ENCODE data around the gene PPFIA2.

Gene PPFIA2

DNA sequence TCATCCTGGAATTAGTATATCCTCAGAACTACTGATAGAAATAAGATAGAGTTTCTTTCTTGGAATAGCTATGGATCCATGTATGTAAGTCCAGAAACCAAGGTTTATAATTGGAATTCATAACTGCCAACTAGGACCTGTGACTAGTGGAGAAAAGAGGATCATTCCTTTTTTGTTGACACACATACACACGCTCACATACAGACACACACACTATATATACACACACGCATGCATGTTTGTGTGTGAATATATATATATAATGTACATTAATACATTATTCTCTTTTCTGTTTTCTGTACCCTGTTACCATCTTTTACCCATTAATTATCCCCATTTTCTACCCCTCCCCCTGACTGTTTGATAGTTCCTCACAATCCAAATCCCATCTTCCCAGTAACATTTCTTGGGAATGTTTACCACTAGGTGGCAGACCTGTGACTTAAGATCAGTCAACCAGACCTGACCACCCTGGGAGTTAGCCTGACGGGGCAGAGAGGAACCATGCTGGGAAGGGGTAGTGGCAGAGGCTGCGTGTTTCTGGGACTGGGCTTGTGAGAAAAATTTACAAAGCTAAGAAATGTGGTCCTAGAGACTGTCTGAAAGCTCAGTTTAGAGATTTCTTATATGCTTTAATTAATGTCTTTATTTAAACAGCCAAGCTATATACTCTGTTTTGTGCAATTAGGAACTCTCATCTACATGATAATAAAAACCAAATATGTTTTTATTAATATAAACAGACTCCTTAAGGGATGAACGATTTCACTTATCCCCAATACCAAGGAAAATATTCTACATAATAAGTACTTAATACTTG is 308.0 kb downstream of the PPFIA2 start:
- DNase-seq (ENCODE audit: low read depth in 2 of 2): peak in 1 of 2 donors; percentile 0

DNA sequence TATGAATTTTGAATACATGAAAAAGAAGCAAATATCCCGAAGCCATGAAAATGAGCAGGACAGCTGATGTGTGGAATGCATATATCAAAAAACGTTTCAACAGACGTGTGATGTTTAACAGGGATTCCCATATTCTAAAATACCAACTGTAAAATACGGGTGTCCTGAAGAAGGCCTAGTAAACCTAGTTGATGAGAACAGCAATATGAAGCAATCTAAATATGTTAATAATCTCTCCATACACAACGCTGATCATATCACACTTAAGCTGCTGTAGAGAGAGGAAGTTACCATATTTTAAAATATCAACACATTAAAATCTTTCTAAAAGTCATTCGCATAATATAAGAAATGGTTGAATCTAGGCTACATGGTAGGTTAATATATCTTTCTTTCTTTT is 317.5 kb downstream of the PPFIA2 start:
- DNase-seq (ENCODE audit: low read depth in 2 of 2): no peak

DNA sequence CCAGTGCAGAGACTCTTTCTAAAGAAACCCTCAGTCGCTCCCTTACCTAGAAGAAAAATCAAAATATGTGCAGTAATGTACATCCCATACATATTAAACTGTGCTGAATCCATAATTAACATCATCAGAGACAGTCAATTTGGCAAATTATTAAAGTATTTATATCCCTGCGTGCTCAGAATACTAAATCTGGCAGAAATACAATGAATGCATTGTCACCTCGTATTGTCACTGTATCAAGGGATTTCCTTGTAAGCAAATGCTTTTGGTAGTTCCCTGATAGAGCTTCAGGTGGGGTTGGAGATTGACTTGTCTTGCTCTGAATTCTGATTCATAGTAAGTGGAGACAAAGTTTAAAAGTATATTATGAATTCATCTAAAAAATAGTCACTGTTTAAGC is 319.1 kb downstream of the PPFIA2 start:
- no peak for DNase-seq (ENCODE audit: low read depth in 2 of 2)

DNA sequence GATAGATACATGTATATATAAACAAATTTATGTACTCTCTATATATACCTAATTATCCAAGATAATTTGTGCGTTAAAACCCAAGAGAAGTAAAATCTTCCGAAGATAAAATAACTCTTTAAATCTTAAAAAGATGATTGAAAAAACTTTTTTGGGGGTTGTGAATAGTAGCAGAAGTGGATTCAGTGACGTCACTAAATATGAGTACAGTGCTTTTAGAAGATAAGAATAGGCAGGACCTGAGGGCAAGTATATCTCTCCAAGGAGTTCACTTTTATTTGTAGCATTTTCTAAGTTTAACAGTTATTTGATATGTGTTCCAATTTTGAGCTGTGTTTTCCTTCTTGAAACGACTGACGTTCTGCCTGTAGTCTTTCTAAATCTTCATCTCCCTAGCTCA is 319.8 kb downstream of the PPFIA2 start:
- no peak for DNase-seq (ENCODE audit: low read depth in 2 of 2)

DNA sequence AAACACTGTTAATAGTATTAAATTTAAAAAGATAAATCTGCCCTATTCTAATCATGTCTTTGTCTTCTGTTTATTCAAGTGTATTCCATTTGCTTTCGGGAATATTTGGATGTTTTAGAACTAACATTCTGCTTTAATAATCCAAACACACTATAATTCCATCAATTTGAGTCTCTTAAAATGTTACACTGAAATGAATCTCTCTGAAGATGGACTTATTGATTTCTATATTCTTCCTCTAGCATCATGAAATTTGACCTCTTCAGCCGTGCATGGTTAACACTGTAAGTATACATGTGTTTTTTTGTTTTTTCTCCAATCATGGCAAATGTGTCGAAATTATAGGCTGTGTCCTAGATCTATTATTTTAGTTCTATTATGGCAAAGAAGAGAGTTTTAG is 342.1 kb downstream of the PPFIA2 start:
- no peak for DNase-seq (ENCODE audit: low read depth in 2 of 2)

DNA sequence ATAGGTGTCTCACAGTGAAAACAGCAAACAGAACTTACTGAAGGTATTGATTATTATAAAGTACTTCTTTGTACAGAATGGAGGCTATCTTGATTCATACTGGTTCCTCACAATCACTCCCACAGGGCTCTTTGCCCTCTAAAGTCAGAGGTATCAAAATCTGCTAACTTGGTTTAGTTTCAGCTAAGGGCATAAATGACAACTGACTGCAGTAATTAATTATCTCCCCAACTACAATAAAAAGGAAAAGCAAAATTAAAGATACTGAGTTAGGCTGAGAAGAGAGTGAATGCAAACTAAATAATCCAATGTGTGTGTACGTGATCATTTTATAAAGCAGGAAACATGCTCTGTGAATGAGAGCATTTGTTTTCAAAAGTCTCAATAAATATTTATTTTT is 342.6 kb downstream of the PPFIA2 start:
- no peak for DNase-seq (ENCODE audit: low read depth in 2 of 2)

DNA sequence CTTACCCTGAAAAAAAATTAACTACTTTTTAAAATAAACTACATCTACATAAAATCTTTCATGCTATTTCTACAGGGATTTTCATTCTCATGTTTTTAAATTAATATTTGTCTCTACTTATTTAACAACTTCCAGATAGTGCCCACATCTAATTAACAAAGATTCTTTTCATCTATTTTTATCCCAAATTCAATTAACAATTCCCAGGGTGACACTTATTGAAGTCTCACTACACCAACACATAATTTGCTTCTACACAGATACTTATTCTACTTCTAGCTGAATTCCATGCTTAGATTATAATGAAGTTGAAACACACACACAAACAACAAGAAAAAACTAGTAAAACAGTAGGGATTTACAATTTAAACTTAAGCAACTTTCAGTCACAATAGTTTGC is 344.7 kb downstream of the PPFIA2 start:
- DNase-seq (ENCODE audit: low read depth in 2 of 2): no peak

DNA sequence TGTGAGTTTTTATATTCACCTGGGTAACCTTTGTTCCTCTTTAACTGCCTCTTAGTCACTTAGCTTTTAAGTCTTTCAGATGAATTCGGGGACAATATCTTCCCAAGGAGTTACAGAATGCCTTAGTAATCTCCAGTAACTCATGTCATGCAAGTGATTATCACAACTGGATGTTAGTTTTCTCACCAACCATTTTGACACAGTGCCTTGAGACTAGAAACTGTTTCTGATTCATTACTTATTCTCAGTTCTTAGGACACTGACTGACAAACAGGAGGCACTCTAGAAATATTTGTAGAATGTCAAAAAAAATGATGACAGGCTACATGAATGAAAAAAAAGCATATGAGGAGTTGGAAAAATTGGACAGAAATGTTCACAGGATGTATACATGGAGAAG is 346.2 kb downstream of the PPFIA2 start:
- no peak for DNase-seq (ENCODE audit: low read depth in 2 of 2)

DNA sequence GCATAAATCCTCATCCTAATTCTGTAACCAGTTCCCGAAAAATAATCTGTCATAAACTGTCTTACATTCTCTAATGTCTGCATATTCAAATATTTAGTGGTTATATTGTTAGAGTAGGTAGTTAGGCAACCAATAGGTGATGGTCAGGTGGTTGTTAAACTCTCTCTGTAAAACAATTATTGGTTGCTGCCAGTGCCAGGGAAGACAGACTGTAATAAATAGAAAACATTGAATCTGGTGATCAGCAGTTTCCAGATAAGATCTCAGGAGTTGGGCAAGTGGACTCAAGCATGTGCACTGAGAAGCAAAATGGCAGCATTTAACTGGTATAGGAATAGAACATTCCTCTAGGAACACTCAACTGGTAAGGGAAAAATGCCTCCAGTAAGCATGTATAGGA is 355.8 kb downstream of the PPFIA2 start:
- DNase-seq (ENCODE audit: low read depth in 2 of 2): no peak

DNA sequence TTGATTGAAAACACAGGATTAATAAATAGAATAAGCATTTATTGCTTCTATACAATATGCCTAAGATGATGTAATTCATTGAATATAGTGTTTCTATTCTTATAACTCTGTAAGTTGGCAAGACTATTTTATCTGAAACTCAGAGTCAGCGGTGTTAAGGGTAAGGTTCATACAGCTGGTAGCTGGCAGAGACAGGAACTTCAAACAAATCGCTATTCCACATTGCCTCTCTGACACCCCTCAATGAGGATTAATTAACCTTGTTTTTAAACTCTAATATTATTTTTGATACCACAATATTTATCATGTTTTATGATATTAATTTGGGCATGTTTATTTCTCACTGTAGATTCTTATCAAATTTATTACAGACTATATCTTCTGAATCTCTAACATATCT is 357.9 kb downstream of the PPFIA2 start:
- DNase-seq (ENCODE audit: low read depth in 2 of 2): no peak

DNA sequence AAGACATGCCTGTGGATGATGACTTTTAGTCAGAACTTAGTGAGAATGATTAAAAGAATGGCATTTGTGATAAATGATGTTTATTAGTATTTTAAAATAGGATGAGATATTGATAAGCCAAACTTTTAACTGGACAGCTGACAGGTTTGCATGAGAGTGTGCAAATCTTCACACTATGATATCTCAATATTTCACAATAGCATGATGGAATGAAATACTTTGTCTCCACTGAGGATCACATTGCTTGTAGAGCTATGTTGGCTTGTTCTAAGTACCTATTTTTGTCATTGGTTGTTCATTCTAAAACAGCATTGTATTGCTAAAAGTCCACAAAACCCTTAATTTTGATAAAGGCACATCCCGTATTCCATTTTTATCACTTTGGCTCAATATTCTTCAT is 359.1 kb downstream of the PPFIA2 start:
- DNase-seq (ENCODE audit: low read depth in 2 of 2): no peak

DNA sequence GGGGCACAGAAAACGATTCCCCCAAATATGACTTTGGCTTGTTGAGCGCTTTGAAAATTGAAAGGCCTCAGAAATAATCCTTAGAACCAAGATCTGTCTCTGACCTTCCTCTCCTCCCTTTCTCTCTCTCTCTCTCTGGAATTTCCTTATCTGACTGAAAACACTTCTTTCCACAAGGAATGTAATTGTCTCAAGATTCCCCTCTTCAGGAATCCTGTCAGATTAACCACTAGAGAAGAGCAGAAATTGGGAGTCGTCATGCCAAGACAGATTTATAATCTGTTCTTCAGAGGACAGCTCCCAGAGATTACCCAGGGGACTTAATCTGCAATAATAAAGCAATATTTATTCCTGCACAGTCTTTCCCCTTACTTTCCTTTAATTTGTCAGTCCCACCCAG is 363.7 kb downstream of the PPFIA2 start:
- DNase-seq (ENCODE audit: low read depth in 2 of 2): no peak

DNA sequence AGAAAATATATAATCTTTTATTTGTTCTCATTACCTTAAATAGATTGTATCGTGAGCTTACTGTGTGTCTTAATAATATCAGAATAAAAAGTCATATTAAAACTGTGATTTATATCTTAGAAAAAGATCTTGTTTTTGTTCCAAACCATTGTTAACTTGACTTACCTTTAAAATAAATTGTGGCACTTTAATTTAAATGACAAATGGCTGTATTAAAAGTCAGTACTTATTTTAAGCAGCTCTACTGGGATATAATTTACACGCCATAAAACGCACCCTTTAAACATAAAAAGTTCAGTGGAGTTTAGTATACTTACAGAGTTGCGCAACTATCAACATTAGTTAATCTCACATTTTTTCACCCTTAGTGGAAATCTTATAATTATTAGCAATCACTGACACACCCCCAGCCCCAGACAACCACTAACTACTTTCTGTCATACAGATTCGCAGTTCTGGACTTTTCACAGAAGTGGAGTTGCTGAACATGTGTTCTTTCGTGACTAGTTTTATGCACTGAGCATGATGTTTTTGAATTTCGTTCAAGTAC is 369.5 kb downstream of the PPFIA2 start:
- no peak for DNase-seq (ENCODE audit: low read depth in 2 of 2)

DNA sequence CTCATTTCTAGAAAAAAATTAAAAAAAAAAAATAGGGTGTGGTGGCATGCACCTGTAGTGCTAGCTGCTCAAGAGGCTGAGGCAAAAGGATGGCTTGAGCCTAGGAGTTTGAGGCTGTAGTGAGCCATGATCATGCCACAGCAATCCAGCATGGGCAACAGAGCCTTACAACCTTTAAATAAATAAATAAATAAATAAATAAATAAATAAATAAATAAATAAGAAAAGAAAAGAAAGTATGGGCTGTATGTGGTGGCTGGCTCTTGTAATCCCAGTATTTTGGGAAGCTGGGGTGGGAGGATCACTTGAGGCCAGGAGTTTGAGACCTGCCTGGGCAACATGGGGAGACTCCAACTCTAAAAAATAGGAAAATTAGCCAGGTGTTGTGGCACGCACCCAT is 373.0 kb downstream of the PPFIA2 start:
- DNase-seq (ENCODE audit: low read depth in 2 of 2): no peak

DNA sequence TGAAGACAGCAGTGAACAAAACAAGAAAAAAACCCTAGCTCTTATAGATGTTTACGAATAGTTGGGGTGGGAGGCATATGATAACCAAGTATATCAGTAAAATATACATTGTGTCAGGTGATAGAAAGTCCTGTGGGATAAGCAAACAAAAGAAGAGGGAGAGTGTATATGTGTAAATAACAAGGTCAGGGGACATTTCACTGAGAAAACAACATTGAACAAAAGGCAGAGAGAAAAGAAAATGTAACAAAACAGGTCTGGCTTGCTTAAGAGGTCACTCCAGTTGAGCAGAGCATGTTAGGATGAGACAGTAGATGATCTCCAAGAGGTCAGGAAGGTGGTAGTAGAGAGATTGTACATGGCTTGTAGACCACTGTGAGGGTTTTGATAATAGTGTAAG is 377.2 kb downstream of the PPFIA2 start:
- no peak for DNase-seq (ENCODE audit: low read depth in 2 of 2)

DNA sequence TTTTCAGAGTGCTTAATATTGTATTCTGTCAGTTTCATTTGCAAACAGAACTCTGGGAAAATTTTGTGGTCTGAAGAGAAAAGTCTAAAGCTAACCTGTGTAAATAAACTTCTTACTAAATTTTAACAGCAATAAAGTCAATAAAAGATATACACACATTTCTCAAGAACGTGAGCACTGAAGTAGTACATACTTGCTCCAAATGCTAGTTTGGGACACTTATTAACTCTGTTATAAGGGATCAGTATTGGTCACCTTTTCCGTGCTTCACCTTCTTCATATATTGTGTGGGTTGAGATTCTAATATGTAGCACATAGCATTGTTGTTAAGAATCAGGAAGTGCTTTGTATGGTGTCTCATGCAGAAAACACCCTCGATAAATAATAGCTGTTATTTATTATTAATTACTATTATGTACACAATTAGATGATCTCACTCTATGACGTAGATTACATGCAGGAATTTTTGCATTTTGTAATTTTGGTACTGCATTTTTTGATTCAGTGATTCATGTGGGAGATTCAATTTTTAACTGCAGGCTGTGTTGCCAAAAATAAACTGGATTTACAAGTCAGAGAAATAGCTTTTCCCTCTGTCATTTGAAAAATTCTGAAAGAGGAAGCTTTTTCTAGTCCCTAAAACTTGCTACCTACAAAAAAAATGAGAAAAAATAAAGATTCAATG is 380.4 kb downstream of the PPFIA2 start:
- DNase-seq (ENCODE audit: low read depth in 2 of 2): no peak

DNA sequence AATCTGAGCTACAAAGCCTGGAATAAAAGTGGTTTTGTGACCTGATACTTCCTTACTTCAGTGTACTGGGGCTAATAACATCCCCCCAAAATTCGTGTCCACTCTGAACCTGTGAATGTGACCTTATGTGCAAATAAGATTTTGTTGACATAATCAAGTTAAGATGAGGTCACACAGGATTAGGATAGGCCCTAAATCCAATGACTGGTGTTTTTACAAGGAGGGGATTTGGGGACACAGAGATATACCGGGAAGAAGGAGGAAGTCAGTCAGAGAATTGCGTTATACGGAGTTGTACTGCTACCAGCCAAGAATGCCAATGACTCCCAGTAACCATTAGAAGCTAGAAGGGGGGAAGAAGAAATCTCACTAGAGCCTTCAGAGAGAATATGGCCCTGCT is 381.4 kb downstream of the PPFIA2 start:
- DNase-seq (ENCODE audit: low read depth in 2 of 2): no peak

DNA sequence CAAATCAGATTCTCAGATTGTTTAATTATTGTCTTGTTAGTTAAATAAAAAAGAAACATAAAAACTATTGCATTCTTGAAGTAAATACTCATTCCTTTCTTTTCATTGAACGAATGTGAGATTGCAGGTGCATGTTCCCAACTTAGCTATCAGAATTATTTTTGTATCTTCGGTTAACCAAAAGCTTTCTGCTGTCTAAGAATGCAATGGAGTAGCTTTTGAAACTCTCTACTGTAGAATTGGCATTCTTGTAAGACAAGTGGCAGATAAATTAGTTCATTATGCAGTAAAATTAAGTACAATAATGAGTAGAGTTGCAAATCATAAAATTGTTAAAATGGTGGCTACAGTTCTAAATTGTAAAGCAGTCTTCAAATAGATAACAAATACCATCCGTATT is 383.2 kb downstream of the PPFIA2 start:
- DNase-seq (ENCODE audit: low read depth in 2 of 2): no peak

DNA sequence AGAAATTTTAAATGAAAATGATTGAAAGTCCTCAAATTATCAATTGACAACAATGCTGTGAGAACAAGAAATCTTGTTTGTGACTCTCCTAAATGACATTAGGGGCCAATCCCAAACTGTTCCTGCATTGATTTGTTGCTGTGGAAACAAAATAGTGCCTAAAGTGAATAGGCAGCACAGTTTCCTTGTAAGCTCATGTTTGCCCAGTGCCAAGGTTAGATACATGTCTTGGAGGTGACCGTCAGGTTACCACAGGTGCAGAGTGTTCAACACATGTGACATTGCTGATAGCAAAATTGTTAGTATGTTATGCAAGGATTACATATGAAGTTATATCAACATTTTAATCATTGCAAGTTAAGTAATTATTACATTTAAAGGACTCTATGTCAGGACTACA is 388.7 kb downstream of the PPFIA2 start:
- DNase-seq (ENCODE audit: low read depth in 2 of 2): no peak

DNA sequence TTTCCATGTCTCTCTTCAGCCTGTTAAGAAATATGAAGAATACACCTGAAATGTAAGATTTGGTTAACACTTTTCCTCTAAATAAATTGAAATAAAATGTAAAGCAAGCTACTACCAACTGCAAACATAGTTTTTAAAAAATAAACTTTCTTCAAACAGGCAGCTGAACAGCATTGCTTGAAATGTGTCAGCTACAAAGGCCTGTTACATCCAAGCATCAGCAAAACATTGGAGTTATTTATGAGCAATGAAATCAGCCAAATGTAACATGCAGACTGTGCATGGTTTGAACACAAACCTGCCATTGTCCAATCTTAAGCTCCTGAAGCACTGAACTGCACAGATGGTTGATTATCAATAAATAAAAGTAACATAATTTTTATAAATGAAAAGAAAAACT is 390.0 kb downstream of the PPFIA2 start:
- no peak for DNase-seq (ENCODE audit: low read depth in 2 of 2)

DNA sequence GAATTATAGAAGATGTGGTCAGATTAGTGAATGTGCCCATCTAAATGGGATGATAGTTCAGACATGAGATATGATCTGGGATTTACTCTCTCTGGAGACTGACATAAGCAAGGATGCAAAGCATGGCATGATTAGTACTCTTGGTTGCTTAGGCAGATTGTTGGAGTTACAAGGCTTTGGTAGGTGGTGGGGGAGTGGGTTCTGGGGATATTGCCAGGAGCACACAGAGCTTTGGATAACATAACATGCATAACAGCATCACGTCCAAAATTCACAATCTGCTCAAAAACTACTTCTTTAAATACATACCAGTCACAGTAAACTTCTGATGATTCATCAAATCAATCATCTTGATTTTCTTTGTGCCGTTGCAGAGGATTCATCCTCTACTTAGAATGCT is 393.9 kb downstream of the PPFIA2 start:
- no peak for DNase-seq (ENCODE audit: low read depth in 2 of 2)

DNA sequence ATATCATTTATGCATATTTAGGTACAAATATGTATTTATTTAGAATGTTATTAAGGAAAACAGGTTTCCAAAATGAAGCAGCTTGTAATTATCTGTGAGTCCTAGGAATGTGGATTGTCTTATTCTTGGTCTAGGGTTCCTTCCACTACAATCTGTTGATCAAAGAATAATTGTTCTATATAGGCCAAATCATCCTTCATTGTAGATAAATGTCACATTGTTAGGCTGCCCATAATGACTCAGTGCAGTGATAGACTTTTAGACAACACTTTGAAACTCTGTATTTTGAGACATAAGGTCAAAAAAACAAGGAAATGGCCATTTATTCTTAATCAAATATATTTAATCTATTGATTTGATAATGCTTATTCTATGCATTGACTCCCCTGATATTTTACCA is 398.2 kb downstream of the PPFIA2 start:
- DNase-seq (ENCODE audit: low read depth in 2 of 2): no peak

DNA sequence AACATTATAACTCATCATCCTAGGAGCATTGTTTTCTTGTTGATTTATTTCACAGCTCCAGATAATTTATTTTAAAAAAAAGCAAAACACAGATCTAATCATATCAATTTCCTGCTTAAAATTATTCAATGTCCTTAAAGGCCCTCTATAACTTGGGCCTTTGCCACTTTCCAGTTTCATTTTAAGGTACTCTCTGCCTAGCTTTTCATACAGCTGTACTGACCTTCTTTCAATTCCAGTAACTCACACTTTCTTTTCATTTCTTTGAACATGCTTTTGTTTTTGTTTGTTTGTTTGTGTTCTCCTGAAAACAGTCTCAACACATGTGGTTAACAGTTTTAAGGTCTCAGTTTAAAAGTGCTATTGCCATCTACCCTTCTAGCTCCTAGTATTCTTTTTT is 399.4 kb downstream of the PPFIA2 start:
- no peak for DNase-seq (ENCODE audit: low read depth in 2 of 2)

Measured in stimulated activated CD4-positive, alpha-beta T cell treated with anti-CD3 and anti-CD28 coated beads, Interleukin-4, amount 100 ng/mL, for 48 hours (primary cell).